IPS-11a (cell line): Measurements from ENCODE around the gene AGL.
A peak's percentile ranks its signal among the peaks of the same experiment; 100 is the strongest.
"Not testable (repeated sequence)": the region's sequence is repeated elsewhere in the genome, so short reads cannot be mapped to it uniquely, and the experiment has no call there.

Source experiments
- H3K4me3 ChIP-seq: one replicate; pipeline ENCODE4 v1.5.1; 2013; ENCODE audit warnings: low read depth, low read length, control low read depth

AGL gene

GRCh38 chr1:99850459-99851291, 514 bp downstream of the AGL start:
- H3K4me3 ChIP-seq: peak overlapping the region; percentile 71

- no peak overlapping the region for H3K4me3 ChIP-seq
These were observed 1.8 kb downstream of the AGL start for GRCh38 chr1:99851850-99852454.

GRCh38 chr1:99852648-99853047, 2.5 kb downstream of the AGL start:
- H3K4me3 ChIP-seq: no peak overlapping the region

GRCh38 chr1:99855914-99856450, 5.8 kb downstream of the AGL start:
- no peak overlapping the region for H3K4me3 ChIP-seq

- not testable (repeated sequence) for H3K4me3 ChIP-seq
These were observed 6.9 kb downstream of the AGL start for GRCh38 chr1:99857041-99857440.

GRCh38 chr1:99858286-99858685, 8.1 kb downstream of the AGL start:
- H3K4me3 ChIP-seq: no peak overlapping the region

GRCh38 chr1:99858881-99859280, 8.7 kb downstream of the AGL start:
- no peak overlapping the region for H3K4me3 ChIP-seq

- H3K4me3 ChIP-seq: no peak overlapping the region
These were observed 10.5 kb downstream of the AGL start for GRCh38 chr1:99860703-99861102.

GRCh38 chr1:99867682-99868081, 17.5 kb downstream of the AGL start:
- no peak overlapping the region for H3K4me3 ChIP-seq

GRCh38 chr1:99869304-99869703, 19.1 kb downstream of the AGL start:
- no peak overlapping the region for H3K4me3 ChIP-seq

GRCh38 chr1:99869723-99870122, 19.6 kb downstream of the AGL start:
- no peak overlapping the region for H3K4me3 ChIP-seq

GRCh38 chr1:99872063-99872462, 21.9 kb downstream of the AGL start:
- H3K4me3 ChIP-seq: no peak overlapping the region

GRCh38 chr1:99877568-99877967, 27.4 kb downstream of the AGL start:
- H3K4me3 ChIP-seq: no peak overlapping the region

GRCh38 chr1:99886179-99886578, 36.0 kb downstream of the AGL start:
- H3K4me3 ChIP-seq: no peak overlapping the region

GRCh38 chr1:99886841-99887240, 36.7 kb downstream of the AGL start:
- no peak overlapping the region for H3K4me3 ChIP-seq

GRCh38 chr1:99887890-99888289, 37.7 kb downstream of the AGL start:
- no peak overlapping the region for H3K4me3 ChIP-seq

- H3K4me3 ChIP-seq: no peak overlapping the region
These were observed 41.8 kb downstream of the AGL start for GRCh38 chr1:99891997-99892396.

GRCh38 chr1:99903278-99903677, 53.1 kb downstream of the AGL start:
- H3K4me3 ChIP-seq: not testable (repeated sequence)

- H3K4me3 ChIP-seq: no peak overlapping the region
These were observed 56.4 kb downstream of the AGL start for GRCh38 chr1:99906535-99906934.

GRCh38 chr1:99917214-99917613, 67.1 kb downstream of the AGL start:
- no peak overlapping the region for H3K4me3 ChIP-seq

- no peak overlapping the region for H3K4me3 ChIP-seq
These were observed 69.1 kb downstream of the AGL start for GRCh38 chr1:99919220-99919619.

- no peak overlapping the region for H3K4me3 ChIP-seq
These were observed 84.6 kb downstream of the AGL start for GRCh38 chr1:99934801-99935200.
